ENCODE data around the gene HEBP2.

The HEBP2 gene

DNA sequence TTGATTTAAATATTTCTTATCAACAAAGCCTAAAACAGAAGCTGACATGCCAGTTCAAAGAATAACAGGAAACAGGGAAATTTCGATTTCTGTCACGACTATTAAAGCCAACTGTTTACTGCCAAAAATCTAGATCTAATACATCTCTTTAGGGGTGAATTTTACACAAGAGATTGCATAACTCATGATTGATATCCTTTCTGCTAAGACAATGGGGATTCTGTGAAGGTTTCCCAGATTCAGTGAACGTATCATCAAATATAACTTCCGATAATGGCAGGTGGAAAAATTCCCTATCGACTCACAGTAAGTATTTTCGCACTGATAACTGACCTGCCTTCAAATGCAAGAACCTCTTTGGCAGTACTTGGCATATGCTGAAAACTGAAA, 52.4 kb downstream of the HEBP2 start:
- H3K4me3 ChIP-seq (ENCODE audit: low read depth, low read length): no peak overlapping the region
- TF ChIP-seq, protein P1, sequence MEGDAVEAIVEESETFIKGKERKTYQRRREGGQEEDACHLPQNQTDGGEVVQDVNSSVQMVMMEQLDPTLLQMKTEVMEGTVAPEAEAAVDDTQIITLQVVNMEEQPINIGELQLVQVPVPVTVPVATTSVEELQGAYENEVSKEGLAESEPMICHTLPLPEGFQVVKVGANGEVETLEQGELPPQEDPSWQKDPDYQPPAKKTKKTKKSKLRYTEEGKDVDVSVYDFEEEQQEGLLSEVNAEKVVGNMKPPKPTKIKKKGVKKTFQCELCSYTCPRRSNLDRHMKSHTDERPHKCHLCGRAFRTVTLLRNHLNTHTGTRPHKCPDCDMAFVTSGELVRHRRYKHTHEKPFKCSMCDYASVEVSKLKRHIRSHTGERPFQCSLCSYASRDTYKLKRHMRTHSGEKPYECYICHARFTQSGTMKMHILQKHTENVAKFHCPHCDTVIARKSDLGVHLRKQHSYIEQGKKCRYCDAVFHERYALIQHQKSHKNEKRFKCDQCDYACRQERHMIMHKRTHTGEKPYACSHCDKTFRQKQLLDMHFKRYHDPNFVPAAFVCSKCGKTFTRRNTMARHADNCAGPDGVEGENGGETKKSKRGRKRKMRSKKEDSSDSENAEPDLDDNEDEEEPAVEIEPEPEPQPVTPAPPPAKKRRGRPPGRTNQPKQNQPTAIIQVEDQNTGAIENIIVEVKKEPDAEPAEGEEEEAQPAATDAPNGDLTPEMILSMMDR (IDR thresholded peaks at IDR 0.05; ENCODE audit: low read depth, low read length): no peak
- TF ChIP-seq, protein P2, sequence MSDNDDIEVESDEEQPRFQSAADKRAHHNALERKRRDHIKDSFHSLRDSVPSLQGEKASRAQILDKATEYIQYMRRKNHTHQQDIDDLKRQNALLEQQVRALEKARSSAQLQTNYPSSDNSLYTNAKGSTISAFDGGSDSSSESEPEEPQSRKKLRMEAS (IDR thresholded peaks at IDR 0.05; ENCODE audit: low read depth, low read length): no peak
- TF ChIP-seq POLR2A (IDR thresholded peaks at IDR 0.05; ENCODE audit: extremely low read depth, insufficient read length) (no peak), MYC (IDR thresholded peaks at IDR 0.05; ENCODE audit: low read depth, low read length) (no peak)
- no peak for DNase-seq (ENCODE audit: low read depth)

- no peak for DNase-seq (ENCODE audit: low read depth)
- no peak overlapping the region for H3K4me3 ChIP-seq (ENCODE audit: low read depth, low read length)
- no peak for TF ChIP-seq POLR2A (IDR thresholded peaks at IDR 0.05; ENCODE audit: extremely low read depth, insufficient read length)
- TF ChIP-seq, protein P1 (IDR thresholded peaks at IDR 0.05; ENCODE audit: low read depth, low read length): no peak
- TF ChIP-seq, protein P2 (IDR thresholded peaks at IDR 0.05; ENCODE audit: low read depth, low read length): no peak
- TF ChIP-seq MYC (IDR thresholded peaks at IDR 0.05; ENCODE audit: low read depth, low read length): no peak
These were observed 57.6 kb downstream of the HEBP2 start for GRCh38 chr6:138461647-138462046.

- H3K4me3 ChIP-seq (ENCODE audit: low read depth, low read length): no peak overlapping the region
- no peak for TF ChIP-seq POLR2A (IDR thresholded peaks at IDR 0.05; ENCODE audit: extremely low read depth, insufficient read length)
- TF ChIP-seq MYC (IDR thresholded peaks at IDR 0.05; ENCODE audit: low read depth, low read length): no peak
- TF ChIP-seq, protein P1 (IDR thresholded peaks at IDR 0.05; ENCODE audit: low read depth, low read length): no peak
- TF ChIP-seq, protein P2 (IDR thresholded peaks at IDR 0.05; ENCODE audit: low read depth, low read length): no peak
- no peak for DNase-seq (ENCODE audit: low read depth)
These were observed 60.1 kb downstream of the HEBP2 start for GRCh38 chr6:138464085-138464484.

- TF ChIP-seq POLR2A (IDR thresholded peaks at IDR 0.05; ENCODE audit: extremely low read depth, insufficient read length) (no peak), MYC (IDR thresholded peaks at IDR 0.05; ENCODE audit: low read depth, low read length) (no peak)
- TF ChIP-seq, protein P2 (IDR thresholded peaks at IDR 0.05; ENCODE audit: low read depth, low read length): no peak
- TF ChIP-seq, protein P1 (IDR thresholded peaks at IDR 0.05; ENCODE audit: low read depth, low read length): no peak
- peak; percentile 47 for DNase-seq (ENCODE audit: low read depth)
These were observed 61.1 kb downstream of the HEBP2 start for GRCh38 chr6:138465007-138465645.

DNA sequence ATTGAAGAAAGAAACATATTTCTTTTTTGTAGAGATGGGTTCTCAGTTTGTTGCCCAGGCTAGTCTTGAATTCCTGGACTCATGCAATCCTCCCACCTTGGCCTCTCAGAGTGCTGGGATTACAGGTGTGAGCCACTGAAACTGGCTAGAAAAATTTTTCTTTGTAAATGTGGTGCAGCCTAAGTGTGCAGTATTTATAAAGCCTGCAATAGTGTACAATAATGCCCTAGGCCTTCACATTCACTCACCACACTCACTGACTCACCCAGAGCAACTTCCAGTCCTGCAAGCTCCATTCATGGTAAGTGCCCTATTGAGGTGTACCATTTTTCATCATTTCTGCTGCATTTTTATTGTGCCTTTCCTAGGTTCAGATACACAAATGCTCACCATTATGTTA, 63.9 kb downstream of the HEBP2 start:
- TF ChIP-seq, protein P2 (IDR thresholded peaks at IDR 0.05; ENCODE audit: low read depth, low read length): no peak
- TF ChIP-seq POLR2A (IDR thresholded peaks at IDR 0.05; ENCODE audit: extremely low read depth, insufficient read length): no peak
- TF ChIP-seq, protein P1 (IDR thresholded peaks at IDR 0.05; ENCODE audit: low read depth, low read length): no peak
- no peak for TF ChIP-seq MYC (IDR thresholded peaks at IDR 0.05; ENCODE audit: low read depth, low read length)
- DNase-seq (ENCODE audit: low read depth): no peak
- no peak overlapping the region for H3K4me3 ChIP-seq (ENCODE audit: low read depth, low read length)

More at GRCh38 chr6:138465007-138465645, 61.1 kb downstream of the HEBP2 start:
- no peak overlapping the region for H3K4me3 ChIP-seq (ENCODE audit: low read depth, low read length)

All from NB4 (cell line).